ENCODE measurements around the gene CCDC152.
"Not testable (repeated sequence)": the region's sequence is repeated elsewhere in the genome, so short reads cannot be mapped to it uniquely, and the experiment has no call there.

Gene CCDC152

DNA sequence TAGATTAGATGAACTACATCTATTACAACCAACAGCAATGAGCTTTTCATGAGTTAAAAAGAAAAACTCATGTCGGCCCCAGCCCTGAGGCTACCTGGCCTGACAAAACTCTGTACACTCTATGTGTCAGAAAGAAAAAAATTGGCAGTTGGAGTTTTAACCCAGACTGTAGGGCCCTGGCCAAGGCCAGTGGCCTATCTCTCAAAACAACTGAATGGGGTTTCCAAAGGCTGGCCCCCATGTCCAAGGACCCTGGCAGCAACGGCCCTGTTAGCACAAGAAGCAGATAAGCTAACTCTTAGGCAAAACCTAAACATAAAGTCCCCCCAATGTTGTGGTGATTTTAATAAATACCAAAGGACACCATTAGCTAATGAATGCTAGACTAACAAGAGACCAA, 59.9 kb downstream of the CCDC152 start:
- DNase-seq = not testable (repeated sequence)

DNA sequence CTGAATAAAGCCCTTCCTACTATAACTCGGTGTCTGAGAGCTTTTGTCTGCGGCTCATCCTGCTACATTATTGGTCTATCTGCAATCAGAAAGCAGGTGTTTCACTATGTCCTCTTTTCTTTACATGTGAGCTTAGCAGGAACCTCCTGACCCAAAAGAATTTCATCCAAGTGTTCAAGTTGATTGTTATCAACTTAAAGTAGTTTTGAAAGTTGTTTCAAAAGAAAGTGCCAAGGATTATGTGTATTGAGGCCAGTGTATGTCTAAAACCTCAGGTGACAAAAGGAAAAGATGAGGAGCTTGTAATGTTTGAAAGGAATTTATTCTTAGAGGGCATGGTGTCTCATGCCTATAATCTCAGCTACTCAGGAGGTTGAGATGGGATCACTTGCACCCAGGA, 63.1 kb downstream of the CCDC152 start:
- DNase-seq = no peak

DNA sequence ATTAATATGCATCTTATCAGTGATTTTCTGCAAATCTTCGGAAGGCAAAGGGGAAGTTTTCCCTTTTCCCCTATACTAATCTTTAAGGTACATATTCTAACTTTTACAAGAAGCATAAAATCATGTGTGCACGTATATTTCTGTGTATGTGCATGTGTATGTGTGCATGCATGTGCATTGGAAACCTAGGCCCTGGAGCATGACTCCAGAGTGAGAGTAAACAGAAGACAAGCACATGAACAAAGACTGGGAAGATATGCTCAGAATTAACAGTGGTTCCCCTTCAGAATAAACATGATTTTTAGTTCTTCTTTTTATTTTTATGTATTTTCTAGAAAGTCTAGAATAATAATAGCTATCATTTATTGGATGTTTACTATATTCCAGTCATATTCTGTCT, 65.9 kb downstream of the CCDC152 start:
- DNase-seq = no peak

DNA sequence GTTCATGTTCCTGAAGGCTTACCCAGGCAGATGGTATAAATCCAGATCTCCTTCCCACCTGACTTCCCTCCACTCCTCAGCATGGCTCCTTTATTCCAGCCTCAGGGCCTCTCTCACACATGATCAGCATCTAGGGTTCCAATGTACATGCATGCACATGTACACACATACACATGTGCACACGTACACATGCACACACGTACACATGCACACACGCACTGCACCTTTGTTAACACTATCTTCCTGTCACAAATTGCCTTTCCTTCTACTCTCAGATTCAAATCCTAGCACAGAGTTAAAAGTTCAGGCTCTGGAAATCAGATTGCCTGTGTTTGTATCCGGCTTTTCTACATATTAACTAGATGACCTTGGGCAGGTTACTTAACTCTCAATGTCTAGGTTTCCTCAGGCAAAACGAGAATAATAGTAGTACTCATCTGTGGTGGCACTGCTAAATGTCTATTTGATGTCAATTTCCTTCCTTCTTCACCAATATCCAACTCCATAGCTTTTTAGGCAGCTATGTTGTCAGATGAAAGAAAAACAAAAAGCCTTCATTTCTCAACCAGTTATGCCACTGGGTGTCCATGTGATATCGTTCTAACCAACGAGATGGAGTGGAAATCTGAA, 67.8 kb downstream of the CCDC152 start:
- no peak for DNase-seq

DNA sequence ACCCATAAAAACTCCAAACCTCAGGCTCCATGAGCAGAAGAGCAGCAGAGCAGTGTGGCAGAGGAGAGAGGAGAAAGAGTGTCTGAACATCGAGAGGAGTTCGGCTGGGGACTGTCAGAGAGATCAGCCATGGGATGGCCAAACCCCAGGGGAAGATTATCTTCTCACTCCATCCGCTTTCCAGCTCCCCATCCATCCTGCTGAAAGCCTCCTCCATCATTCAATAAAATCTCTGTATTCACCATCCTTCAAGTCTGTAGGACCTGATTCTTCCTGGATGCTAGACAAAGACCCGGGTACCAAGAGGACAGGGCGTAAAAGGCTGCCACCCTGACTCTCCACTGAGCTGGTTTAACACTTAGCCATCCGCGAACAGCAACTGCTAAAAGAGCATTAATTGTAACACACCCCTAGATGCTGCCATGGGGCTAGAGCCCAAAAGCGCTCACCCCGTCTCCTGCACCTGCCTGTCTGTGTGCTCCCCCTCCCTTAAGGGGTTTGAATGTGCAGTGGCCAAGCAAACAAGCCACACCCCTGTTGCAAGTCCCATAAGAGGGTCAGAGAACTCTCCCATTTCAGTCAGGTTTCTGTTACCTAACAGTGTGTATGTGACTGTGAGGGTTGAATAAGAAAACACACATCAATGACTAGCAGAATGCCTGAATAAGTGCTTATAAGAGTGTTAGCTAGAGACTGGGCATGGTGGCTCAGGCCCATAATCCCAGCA, 69.0 kb downstream of the CCDC152 start:
- DNase-seq = no peak

DNA sequence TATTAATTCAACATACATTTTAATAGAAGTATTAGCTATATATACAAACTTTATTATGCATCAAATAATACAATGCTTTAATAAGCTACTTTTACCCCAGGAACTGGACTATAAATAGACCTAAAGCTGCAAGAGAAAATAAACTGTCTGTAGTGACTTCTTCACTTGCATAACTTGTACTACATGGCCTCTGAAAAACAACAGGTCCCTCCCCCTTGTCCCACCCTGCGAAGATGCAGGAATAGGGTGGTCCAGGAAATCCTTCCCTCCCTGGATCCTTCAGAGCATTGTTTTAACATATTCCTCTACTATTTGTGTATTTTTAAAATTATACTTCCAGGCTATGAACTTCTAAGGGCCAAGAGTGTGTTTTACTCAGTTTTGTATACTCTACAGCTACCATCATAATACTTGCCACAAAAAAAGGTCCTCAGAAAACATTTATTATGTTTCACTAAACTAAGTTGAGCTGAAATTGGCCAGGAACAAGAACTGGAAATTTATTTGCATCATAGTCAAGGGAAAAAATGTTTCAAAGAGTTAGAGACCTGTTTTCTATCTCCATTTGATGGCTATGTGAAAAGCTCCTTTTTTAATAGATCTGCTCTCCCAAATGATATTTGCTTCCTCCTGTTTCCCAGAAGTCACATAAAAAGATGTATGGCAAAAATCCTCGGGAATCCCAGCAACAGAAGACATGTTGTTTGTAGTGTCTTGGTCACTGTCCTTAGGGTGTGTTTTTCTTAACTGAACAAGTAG, 70.3 kb downstream of the CCDC152 start:
- DNase-seq = no peak

DNA sequence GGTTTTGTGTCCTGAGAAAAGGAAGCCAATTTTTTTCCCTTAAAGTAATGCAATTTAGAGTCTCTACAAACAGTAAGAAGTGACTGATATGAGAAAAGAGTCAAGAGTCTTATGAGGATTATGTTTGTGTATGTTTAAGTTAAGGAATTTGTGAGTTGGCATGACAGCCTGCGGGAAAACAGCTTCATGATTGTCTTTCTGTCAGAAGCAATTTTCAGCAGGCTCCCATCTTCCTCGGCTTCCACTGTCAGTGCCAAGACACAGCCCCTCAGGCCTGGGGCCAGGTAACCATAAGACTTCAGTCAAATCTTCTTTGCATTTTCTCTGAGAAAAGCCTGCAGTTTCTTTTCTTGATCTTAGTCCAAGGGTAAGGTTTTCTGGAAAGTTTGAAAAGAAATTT, 72.1 kb downstream of the CCDC152 start:
- no peak for DNase-seq

DNA sequence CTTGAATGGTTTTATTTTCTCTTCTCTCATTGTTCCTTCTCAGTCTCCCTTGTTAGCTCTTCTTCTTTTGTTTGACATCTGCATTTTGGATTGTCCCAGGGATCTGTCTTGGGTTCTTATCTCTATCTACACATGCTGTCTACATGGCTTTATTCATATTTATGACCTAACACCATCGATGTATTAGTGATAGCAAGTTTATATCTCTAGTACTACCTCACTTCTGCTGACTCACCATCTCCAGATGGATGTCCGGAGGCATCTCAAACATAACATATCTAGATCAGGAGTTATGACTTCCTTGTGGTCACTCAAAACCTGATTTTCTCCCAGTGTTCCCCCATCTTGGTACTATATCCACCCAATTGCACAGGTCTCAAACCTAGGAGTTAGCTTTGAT, 74.3 kb downstream of the CCDC152 start:
- no peak for DNase-seq

DNA sequence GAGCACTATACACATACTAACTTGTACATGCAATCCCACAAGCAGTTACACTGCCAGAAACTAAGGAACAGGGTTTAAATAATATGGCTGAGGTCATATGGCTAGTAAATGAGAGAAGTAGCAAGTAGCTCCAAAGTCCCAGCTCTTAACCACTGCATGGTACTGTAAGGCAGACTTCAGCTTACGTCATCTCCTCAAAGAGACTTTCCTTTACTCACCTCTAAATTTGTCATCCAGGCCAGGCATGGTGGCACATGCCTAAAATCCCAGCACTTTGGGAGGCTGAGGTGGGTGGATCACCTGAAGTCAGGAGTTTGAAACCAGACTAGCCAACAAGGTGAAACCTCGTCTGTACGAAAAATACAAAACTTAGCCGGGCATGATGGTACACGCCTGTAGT, 75.4 kb downstream of the CCDC152 start:
- DNase-seq = no peak

DNA sequence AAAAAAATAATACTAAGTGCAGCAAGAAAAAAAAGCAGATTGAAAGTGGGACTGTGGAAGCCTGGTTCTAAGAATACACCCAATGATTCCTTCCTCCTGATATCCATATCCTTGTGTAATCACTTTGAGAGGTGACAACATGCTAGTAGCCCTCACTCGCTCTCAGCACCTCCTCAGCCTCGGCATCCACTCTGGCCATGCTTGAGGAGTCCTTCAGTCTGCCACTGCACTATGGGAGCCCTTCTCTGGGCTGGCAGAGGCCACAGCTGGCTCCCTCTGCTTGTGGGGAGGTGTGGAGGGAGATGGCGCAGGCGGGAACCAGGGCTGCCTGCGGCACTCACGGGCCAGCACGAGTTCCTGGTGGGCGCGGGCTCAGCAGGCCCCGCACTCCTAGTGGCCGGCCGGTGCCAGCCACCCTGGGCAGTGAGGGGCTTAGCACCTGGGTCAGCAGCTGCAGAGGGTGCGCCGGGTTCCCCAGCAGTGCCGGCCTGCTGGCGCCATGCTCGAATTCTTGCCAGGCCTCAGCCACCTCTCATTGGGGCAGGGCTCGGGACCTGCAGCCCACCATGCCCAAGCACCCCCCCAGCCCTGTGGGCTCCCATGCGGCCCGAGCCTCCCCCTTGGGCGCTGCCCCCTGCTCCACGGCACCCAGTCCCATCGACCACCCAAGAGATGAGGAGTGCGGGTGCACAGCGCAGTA, 79.6 kb downstream of the CCDC152 start:
- no peak for DNase-seq

DNA sequence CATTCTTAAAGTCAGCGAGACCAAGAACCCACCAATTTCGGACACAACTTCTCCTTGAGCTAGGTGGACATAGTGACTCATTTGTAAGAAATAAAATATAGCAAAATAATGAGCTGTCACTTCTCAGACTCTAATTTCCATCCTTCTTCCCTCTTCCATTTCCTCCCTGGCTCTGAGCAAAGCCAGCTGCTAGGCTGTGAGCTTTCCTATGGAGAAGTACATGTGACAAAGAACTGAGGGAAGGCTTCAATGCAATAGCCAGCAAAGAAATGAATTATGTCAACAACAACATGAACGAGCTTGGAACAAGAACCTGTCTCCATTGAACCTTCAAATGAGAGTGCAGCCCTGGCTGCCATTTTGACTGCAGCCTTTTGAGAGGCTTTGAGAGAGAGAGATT, 81.0 kb downstream of the CCDC152 start:
- DNase-seq = no peak

DNA sequence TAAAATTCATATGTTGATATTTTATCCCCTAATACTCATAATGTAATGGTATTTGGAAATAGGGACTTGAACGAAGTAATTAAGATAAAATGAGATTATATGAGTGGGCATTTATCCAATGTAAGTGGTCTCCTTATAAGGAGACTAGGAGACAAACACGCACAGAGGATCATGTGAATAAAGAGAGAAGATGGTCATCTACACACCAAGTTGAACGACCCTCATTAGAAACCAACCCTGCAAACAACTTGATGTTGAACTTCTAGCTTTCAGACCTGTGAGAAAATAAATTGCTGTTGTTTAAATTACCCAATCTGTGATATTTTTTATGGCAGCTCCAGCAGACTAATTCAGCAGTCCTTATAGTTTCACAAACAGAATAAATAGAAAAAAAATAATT, 82.6 kb downstream of the CCDC152 start:
- DNase-seq = no peak

DNA sequence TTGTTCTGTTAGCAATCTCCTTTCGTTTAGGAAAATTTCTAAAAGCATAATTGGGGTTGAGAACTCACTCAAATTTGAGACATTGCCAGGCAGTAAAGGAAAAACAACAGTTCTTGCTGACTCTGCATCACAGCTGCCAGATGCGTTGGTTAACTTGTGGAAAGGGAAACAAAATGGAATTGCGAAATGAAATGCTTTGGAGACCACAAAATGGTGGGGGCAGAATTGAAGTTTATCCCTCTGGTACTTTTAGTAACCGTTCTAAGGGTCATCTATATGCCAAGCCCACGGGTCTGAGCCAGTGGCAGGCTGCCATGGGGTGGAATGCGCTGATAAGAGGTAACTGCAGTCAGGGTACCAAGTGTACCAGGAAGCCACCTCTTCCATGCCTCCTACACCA, 83.7 kb downstream of the CCDC152 start:
- no peak for DNase-seq

DNA sequence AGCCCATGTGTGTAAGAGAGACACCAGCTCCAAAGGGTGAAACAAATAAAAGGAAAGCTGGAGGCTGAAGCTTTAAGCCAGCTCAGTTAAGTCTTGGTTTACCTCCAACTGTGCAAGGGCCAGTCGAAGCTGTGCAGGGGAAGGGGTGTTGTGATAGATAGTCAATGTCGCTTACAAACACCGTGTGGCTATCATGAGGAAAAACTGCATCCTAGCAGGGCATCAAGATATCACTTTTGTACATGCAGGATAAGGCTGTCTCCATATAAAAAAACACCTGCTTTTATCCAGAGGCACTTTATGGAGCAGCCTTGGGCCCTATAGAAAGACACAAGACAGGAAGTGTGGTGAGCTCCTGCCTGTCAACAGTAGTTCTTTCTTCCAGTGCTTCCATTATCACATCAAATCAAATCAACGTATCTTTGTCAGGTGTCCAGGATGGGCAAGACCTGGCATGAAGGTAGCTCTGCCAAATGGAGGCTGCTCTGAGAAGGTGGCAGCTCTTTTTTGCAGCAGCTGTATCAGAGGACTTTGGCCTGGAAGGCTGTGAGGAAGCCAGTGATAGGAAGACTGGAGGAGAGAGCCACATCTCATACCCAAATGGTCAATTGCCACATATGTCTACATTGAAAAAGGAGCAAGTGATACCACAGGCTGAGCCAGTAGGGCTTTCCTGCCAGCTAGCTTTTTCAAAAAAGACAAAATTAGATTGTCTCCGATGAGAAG, 84.4 kb downstream of the CCDC152 start:
- DNase-seq = no peak

DNA sequence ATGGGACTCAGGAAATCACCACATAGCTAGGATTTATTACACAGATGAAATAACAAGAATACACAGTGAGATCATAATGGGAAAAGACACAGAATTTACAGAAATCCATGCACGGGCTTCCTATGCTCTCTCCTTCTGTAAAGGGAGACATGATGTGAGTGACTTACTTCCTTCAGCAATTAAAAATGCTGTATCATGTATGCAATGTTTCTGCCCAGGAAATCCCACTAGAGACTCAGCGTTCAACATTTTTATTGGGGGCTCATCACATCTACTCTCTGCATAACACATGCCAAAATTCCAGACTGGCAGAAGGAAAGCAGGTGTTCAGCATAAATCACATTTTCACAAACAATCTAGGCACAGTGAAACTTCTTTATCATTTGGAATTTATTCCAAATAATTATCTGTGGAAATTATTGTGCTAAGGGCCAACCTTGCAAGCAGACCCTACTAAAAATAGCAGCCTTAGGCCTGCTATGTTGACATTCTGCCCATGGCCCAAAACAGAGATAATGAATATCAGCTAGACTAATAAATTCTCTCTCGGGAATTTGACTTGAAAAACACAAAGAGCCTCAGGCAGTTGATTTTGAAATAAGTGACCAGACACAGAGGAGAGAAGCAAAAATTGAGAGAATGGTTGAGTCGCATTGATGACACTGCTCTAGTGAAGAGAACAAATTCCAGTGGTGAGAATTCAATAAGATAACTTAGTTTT, 86.5 kb downstream of the CCDC152 start:
- no peak for DNase-seq

DNA sequence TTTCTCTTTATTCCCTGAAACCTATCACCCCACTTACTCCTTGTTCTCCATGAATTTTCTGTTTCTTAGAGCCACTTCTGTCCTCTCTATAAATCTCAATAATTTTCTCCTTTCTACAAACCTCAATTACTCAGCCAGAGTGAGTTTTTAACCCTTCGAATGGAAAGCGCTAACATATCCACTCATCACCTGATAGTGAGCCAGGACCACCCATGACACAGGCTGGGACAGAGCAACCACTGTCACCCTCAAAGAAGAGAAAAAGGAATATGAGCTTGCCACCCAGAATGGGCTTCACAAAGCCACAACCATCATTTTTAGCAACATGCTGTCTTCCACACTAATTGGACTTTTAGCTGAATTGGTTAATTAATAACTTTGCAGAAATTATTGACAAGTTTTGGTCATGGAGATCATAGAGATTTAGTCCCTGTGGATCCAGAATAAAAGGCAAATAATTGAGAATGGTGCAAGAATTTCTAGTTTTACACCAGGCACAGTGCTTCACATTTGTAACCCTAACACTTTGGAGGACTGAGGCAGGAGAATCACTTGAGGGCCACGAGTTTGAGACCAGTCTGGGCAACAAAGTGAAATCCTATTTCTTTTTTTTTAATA, 87.2 kb downstream of the CCDC152 start:
- no peak for DNase-seq

DNA sequence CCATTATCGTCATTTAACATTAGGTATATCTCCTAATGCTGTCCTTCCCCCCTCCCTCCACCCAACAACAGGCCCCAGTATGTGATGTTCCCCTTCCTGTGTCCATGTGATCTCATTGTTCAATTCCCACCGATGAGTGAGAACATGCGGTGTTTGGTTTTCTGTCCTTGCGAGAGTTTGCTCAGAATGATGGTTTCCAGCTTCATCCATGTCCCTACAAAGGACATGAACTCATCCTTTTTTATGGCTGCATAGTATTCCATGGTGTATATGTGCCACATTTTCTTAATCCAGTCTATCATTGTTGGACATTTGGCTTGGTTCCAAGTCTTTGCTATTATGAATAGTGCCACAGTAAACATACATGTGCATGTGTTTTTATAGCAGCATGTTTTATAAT, 87.8 kb downstream of the CCDC152 start:
- not testable (repeated sequence) for DNase-seq

DNA sequence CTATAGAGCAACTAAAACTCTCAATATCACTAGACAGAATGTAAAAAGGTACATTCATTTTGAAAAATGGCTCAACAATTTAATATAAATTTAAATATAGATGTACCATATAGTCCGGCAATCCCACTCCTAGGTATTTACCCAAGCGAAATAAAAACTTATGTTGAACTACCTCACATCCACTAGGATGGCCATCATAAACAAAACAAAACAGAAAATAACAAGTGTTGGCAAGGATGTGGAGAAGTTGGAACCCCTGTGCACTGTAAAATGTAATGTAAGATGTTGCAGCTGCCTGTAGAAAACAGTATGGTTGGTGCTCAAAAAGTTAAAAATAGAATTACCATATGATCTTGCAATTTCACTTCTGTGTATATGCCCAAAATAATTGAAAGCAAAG, 91.9 kb downstream of the CCDC152 start:
- no peak for DNase-seq

DNA sequence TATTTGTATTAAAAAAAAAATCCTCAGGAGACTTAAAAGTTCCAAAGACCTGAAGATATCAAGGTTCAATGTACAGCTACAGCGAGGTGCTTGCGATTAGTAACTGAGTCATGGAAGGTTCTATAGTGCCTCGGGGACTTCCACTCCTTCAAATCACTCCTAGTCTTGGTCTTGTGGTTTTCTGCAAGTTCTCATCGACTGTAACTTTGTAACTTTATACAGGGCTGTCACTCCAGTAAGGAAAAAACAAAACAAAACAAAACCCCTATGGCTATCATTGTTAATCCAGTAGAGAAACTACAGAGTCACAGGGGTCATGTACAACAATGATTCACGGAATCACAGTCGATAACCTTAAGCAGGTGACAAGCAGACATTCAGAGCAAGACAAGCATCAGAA, 94.9 kb downstream of the CCDC152 start:
- DNase-seq = no peak
